Heart right ventricle (tissue), 16 donors: ENCODE measurements around the gene OR2T11. TPM values are rescaled to one million over a fixed set of nuclear protein-coding genes. Genes with fewer than 3 reads are reported as not detected.

Experiments used
- ATAC-seq, 8 donors: fragments of 200-7000 bp; cut with Tn5 transposase; one replicate each; pipeline ENCODE4 v1.9.1; 2020; ENCODE audit warnings: mild to moderate bottlenecking in 8 of 8, moderate library complexity in 8 of 8, moderate number of reproducible peaks in 1 of 8
- DNase-seq, 2 donors: peaks; one replicate each; pipeline ENCODE4 v3.0.0-alpha.2; 2020
- H3K27ac ChIP-seq, 10 donors: fragments of 200-600 bp; sonication (generic) in 2 of 10; one replicate each; pipeline versions ENCODE4 v1.5.0 to v1.8.0; 2020 to 2022; ENCODE audit warnings: mild to moderate bottlenecking in 3 of 10
- H3K27me3 ChIP-seq, 7 donors: fragments of 200-600 bp; one replicate each; pipeline ENCODE4 v1.8.0; 2021 to 2022; ENCODE audit warnings: mild to moderate bottlenecking in 2 of 7
- H3K36me3 ChIP-seq, 9 donors: fragments of 200-600 bp; sonication (generic) in 1 of 9; one replicate each; pipeline versions ENCODE4 v1.5.0 to v1.8.0; 2020 to 2022; ENCODE audit warnings: mild to moderate bottlenecking in 2 of 9
- H3K4me1 ChIP-seq, 9 donors: fragments of 200-600 bp; sonication (generic) in 1 of 9; one replicate each; pipeline versions ENCODE4 v1.5.0 to v1.8.0; 2020 to 2022; ENCODE audit warnings: mild to moderate bottlenecking in 4 of 9
- H3K4me3 ChIP-seq, 10 donors: fragments of 200-600 bp; sonication (generic) in 2 of 10; one replicate each; pipeline versions ENCODE4 v1.5.0 to v1.8.0; 2020 to 2022; ENCODE audit warnings: mild to moderate bottlenecking in 7 of 10, moderate library complexity in 2 of 10
- H3K9me3 ChIP-seq, 11 donors: fragments of 200-600 bp in 10 of 11; sonication (generic) in 2 of 11; one replicate each; pipeline versions ENCODE4 v1.5.0 to v1.8.0; 2013 to 2022; ENCODE audit warnings: mild to moderate bottlenecking in 2 of 11, control low read depth in 1 of 11, moderate library complexity in 1 of 11
- CTCF ChIP-seq, 9 donors: fragments of 200-600 bp; sonication (generic) in 2 of 9; IDR thresholded peaks; one replicate each; pipeline versions ENCODE4 v1.5.0 to v1.8.0; 2021 to 2022; ENCODE audit warnings: antibody characterized with exemption in 9 of 9, mild to moderate bottlenecking in 5 of 9, moderate library complexity in 1 of 9
- WGBS, 2 donors: extraction: QIAGEN DNeasy Blood & Tissue Kit; methylation state at CpG; one replicate each; pipeline ENCODE4 v1.1.7; 2013; ENCODE audit warnings: inconsistent platforms in 1 of 2; 5-methylcytosine and 5-hydroxymethylcytosine counted together
- intact Hi-C, 10 donors: fragments of 100-400 bp; cut with DNase I; formaldehyde crosslinking; loops; one replicate each; pipeline versions ENCODE4 v1.11.1 to v1.14.2; 2022
- polyA plus RNA-seq, 2 donors: library from polyadenylated mRNA; stranded (reverse); fragments of 200-250 nt; gene quantifications; one replicate each; pipeline ENCODE4 v1.2.3, GENCODE V29; 2013
- total RNA-seq, 10 donors: library from RNA; stranded (reverse); fragmentation: NEBNext Ultra II Directional in 3 of 10; extraction: Animal tissue kit (Norgen Biotek cat#: 25700) in 3 of 10; gene quantifications; one replicate each; pipeline versions ENCODE4 v1.2.1 to v1.2.4, GENCODE V29; 2021 to 2023
- donor health status: Arrhythmogenic right ventricular cardiomyopathy.
- donor health status: ischemic (EF 13 %, LVEDD 7.1; RV severe dilation, severe dysfunction).
- donor health status: healthy with polysubstance abuse.
- donor health status: DM: no; HTN: yes; CAD: no.
- donor health status: DM: no; HTN: no; CAD: no.
- donor health status: ischemic (EF 25% LVEDD 6.9; RV normal size, moderate dysfunction).
- donor health status: ischemic (EF 25% LVEDD 5.7; RV mildly dilated, moderate dysfunction).
- donor health status: healthy.
- donor health status: DM: yes; HTN: yes; CAD: no.
- donor health status: Ischemic cardiomyopathy.
- donor health status: ischemic (EF 35%, LVEDD 5.7; RV mildly dilated, moderate dysfunction).
- donor health status: nonischemic (EF 11% LVEDD 7.7; RV severe dilation, severe dysfunction).
- donor health status: DM: yes; HTN: yes; CAD: no.
- donor health status: PGD.
- donor health status: ischemic (EF 29% LVEDD 5.4; RV normal size, mild dysfunction).
- donor health status: nonischemic (EF 23%, LVEDD 6.1; RV moderate dilation, normal function).

The OR2T11 gene
- total and polyA plus RNA-seq, 12 donors: not detected

GRCh38 chr1:248596615-248597014, 38.3 kb downstream of the OR2T11 start:
- no peaks in the 10 kb centered on the region for H3K36me3 ChIP-seq
- intact Hi-C loops: no loop called here
- H3K27me3 ChIP-seq: peaks cover 0 to 3% (median 0%) of the 10 kb centered on the region in 7 donors
- TF ChIP-seq CTCF (IDR thresholded peaks at IDR 0.05): no peak
- WGBS, 2 donors: 72 to 75% methylated on average over 2 of the region's 2 CpGs
- no peak overlapping the region for H3K27ac ChIP-seq
- no peaks in the 10 kb centered on the region for H3K4me1 ChIP-seq
- ATAC-seq: no peak
- no peak overlapping the region for H3K4me3 ChIP-seq
- no peak for DNase-seq
- H3K9me3 ChIP-seq: no peaks in the 10 kb centered on the region

GRCh38 chr1:248593226-248593625, 41.7 kb downstream of the OR2T11 start:
- no peak overlapping the region for H3K27ac ChIP-seq
- no peaks in the 10 kb centered on the region for H3K4me1 ChIP-seq
- no peaks in the 10 kb centered on the region for H3K27me3 ChIP-seq
- DNase-seq (no peak), ATAC-seq (no peak)
- H3K4me3 ChIP-seq: no peak overlapping the region
- no peak for TF ChIP-seq CTCF (IDR thresholded peaks at IDR 0.05)
- intact Hi-C loops: no loop called here
- no peaks in the 10 kb centered on the region for H3K9me3 ChIP-seq
- WGBS, 2 donors: 81 to 86% methylated on average over 5 of the region's 5 CpGs
- H3K36me3 ChIP-seq: no peaks in the 10 kb centered on the region

GRCh38 chr1:248592655-248593054, 42.2 kb downstream of the OR2T11 start:
- 67 to 80% methylated on average over 1 of the region's 1 CpG for WGBS, 2 donors
- no peak for TF ChIP-seq CTCF (IDR thresholded peaks at IDR 0.05)
- Histone ChIP-seq H3K4me1 (no peaks in the 10 kb centered on the region), H3K36me3 (no peaks in the 10 kb centered on the region), H3K27me3 (no peaks in the 10 kb centered on the region), H3K27ac (no peak overlapping the region), H3K9me3 (no peaks in the 10 kb centered on the region), H3K4me3 (no peak overlapping the region)
- ATAC-seq (no peak), DNase-seq (no peak)
- intact Hi-C loops: no loop called here

- no peaks in the 10 kb centered on the region for H3K27me3 ChIP-seq
- H3K4me3 ChIP-seq: no peak overlapping the region
- H3K4me1 ChIP-seq: no peaks in the 10 kb centered on the region
- TF ChIP-seq CTCF (IDR thresholded peaks at IDR 0.05): no peak
- no peak for ATAC-seq
- no peak overlapping the region for H3K27ac ChIP-seq
- no peaks in the 10 kb centered on the region for H3K36me3 ChIP-seq
- intact Hi-C loops: no loop called here
- H3K9me3 ChIP-seq: no peaks in the 10 kb centered on the region
- no peak for DNase-seq
- WGBS, 2 donors: 86 to 92% methylated on average over 17 of the region's 17 CpGs
These were observed 44.8 kb downstream of the OR2T11 start for GRCh38 chr1:248590055-248590454.

GRCh38 chr1:248589334-248589733, 45.6 kb downstream of the OR2T11 start:
- Histone ChIP-seq H3K9me3 (no peaks in the 10 kb centered on the region), H3K27ac (no peak overlapping the region), H3K4me1 (no peaks in the 10 kb centered on the region), H3K4me3 (no peak overlapping the region), H3K36me3 (no peaks in the 10 kb centered on the region), H3K27me3 (no peaks in the 10 kb centered on the region)
- ATAC-seq: no peak
- no peak for DNase-seq
- 72 to 79% methylated on average over 3 of the region's 3 CpGs for WGBS, 2 donors
- TF ChIP-seq CTCF (IDR thresholded peaks at IDR 0.05): no peak
- intact Hi-C loops: no loop called here
